Activated T-cell treated with anti-CD3 and anti-CD28 coated beads, Interleukin-2, amount 50 U/mL, for 4 hours (primary cell): ENCODE results near the gene DAPK1. TPM values are rescaled to one million over a fixed set of nuclear protein-coding genes. Genes with fewer than 3 reads are reported as not detected.

Source experiments
- ATAC-seq, 2 donors: fragments of 200-7000 bp; cut with Tn5 transposase; one replicate each; pipeline ENCODE4 v1.10.0; 2021
- DNase-seq: peaks from one replicate; pipeline ENCODE4 v3.0.0-alpha.2; 2020
- H3K27me3 Mint-ChIP-seq: one replicate; pipeline ENCODE4 v1.8.0; 2021; ENCODE audit warnings: low read depth, mixed read lengths
- H3K36me3 Mint-ChIP-seq: one replicate; pipeline ENCODE4 v1.8.0; 2022; ENCODE audit warnings: mixed read lengths; ENCODE audit not compliant: insufficient read depth
- H3K4me1 Mint-ChIP-seq: one replicate; pipeline ENCODE4 v1.8.0; 2021; ENCODE audit warnings: low read depth, mixed read lengths
- H3K4me3 Mint-ChIP-seq: one replicate; pipeline ENCODE4 v1.8.0; 2021; ENCODE audit warnings: mild to moderate bottlenecking, moderate library complexity, mixed read lengths
- H3K9me3 Mint-ChIP-seq: one replicate; pipeline ENCODE4 v1.8.0; 2021; ENCODE audit warnings: mixed read lengths
- total RNA-seq, 3 donors: library from RNA; stranded (reverse); gene quantifications; one replicate each; pipeline ENCODE4 v1.2.1, GENCODE V29; 2021

The DAPK1 gene
- total RNA-seq, 3 donors from 2014 or later: 2.7 to 4.2 (median 4.0) TPM

DNA sequence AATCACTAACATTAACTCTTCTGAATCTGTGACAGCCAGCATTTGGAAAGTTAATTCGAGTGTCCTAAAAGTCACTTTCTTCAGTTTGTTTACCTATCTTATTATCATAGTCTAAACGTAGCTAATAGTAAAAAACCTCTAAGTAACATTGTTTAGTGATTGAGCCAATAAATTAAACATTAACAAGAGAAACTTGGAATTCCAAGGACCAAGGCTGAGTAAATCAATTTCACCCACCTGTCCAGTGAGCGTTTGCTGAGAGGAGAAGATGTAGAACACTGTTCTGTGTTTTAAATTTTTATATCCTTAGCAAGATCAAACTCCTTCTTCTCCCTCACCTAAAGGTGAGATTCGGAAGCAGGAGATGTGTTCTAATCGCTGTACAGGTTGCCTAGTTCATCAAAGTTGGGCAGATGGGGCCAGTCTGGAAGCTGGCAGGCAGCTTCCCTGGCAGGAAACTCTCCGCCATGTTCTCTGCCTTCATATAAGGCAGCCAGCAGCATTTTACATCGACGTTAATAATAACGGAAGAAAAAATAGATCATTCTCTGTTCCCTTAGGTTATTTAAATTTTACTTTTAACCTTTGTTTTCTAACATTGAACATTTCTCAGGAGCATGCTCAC, 89.2 kb downstream of the DAPK1 start:
- Mint-ChIP-seq H3K27me3 (no peaks in the 10 kb centered on the region), H3K4me3 (no peak overlapping the region), H3K4me1 (no peaks in the 10 kb centered on the region), H3K36me3 (no peaks in the 10 kb centered on the region), H3K9me3 (no peaks in the 10 kb centered on the region)
- no peak for DNase-seq
- no peak for ATAC-seq

- Mint-ChIP-seq H3K36me3 (no peaks in the 10 kb centered on the region), H3K4me1 (no peaks in the 10 kb centered on the region), H3K9me3 (no peaks in the 10 kb centered on the region), H3K27me3 (no peaks in the 10 kb centered on the region), H3K4me3 (no peak overlapping the region)
- DNase-seq (no peak), ATAC-seq (no peak)
Observed at GRCh38 chr9:87587356-87587745, 89.7 kb downstream of the DAPK1 start.

GRCh38 chr9:87587864-87588263, 90.2 kb downstream of the DAPK1 start:
- Mint-ChIP-seq H3K9me3 (no peaks in the 10 kb centered on the region), H3K27me3 (no peaks in the 10 kb centered on the region), H3K36me3 (no peaks in the 10 kb centered on the region), H3K4me1 (no peaks in the 10 kb centered on the region), H3K4me3 (no peak overlapping the region)
- no peak for ATAC-seq
- DNase-seq: no peak

- H3K9me3 Mint-ChIP-seq: no peaks in the 10 kb centered on the region
- H3K4me1 Mint-ChIP-seq: no peaks in the 10 kb centered on the region
- no peaks in the 10 kb centered on the region for H3K27me3 Mint-ChIP-seq
- ATAC-seq: no peak
- no peaks in the 10 kb centered on the region for H3K36me3 Mint-ChIP-seq
- DNase-seq: no peak
- no peak overlapping the region for H3K4me3 Mint-ChIP-seq
Observed at GRCh38 chr9:87588339-87588738, 90.7 kb downstream of the DAPK1 start.

DNA sequence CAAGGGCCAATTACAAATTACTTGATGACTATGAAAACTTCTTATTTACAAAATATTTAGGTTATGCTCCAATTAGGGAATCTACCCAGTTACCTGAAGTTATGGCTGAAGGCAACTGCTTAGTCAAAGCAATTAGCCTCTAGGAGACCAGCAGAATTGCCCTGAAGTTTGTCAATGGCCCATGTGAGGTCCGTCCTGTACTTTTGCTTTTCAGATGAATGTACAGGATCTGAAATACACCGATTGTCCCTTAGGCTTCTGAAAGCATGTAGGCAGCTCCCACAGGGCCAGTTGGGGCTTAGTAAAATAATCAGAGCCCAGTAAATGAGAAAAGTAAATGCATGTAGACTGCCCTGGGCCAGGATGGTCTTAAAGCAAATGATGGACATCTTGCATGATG, 93.3 kb downstream of the DAPK1 start:
- no peaks in the 10 kb centered on the region for H3K4me1 Mint-ChIP-seq
- no peaks in the 10 kb centered on the region for H3K27me3 Mint-ChIP-seq
- DNase-seq (no peak), ATAC-seq (no peak)
- H3K9me3 Mint-ChIP-seq: no peaks in the 10 kb centered on the region
- no peaks in the 10 kb centered on the region for H3K36me3 Mint-ChIP-seq
- H3K4me3 Mint-ChIP-seq: no peak overlapping the region

DNA sequence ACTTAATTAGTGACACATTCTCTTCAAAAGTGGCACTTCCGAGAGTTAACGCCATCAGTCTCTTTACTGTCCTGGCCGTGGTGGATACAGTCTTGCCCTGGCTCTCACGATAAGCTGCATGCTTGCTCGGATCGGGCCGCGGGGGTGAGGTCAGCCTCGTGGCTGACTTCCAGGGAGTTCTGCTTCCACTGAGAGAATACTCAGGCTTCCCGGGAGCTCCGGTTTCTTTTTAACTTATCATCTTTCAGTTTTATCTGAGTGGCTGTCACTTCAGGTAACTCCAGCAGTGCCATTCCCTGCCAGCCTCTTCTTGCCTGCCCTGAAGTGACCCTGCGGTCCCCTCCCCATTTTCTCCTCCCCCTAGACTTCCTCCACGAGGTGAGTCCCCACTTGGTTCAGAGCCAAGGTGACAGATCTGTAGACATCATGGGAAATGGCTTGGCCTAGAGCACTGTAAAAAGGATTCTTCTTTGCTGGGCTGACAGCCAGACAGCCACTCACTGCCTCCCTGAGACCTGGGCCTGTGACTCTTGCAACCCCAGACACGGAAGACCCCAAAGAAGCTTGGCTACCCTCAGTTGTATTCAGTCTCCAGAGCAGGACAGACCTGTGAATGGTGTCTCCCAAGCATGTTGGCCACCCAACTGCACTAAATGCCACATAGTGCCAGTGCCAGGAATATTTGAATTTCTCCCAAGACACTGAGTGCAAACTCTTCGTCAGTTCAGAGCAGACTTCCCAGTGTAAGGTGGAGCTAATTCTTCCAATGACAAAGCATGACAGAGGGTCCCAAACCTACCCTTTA, 95.1 kb downstream of the DAPK1 start:
- Mint-ChIP-seq H3K27me3 (no peaks in the 10 kb centered on the region), H3K4me3 (no peak overlapping the region), H3K4me1 (no peaks in the 10 kb centered on the region), H3K9me3 (no peaks in the 10 kb centered on the region), H3K36me3 (no peaks in the 10 kb centered on the region)
- ATAC-seq (no peak), DNase-seq (no peak)

- Mint-ChIP-seq H3K4me3 (no peak overlapping the region), H3K4me1 (no peaks in the 10 kb centered on the region), H3K36me3 (no peaks in the 10 kb centered on the region), H3K9me3 (no peaks in the 10 kb centered on the region), H3K27me3 (no peaks in the 10 kb centered on the region)
- no peak for DNase-seq
- no peak for ATAC-seq
Observed at GRCh38 chr9:87593359-87593980, 95.8 kb downstream of the DAPK1 start.

GRCh38 chr9:87594194-87594593, 96.5 kb downstream of the DAPK1 start:
- H3K27me3 Mint-ChIP-seq: no peaks in the 10 kb centered on the region
- H3K4me1 Mint-ChIP-seq: no peaks in the 10 kb centered on the region
- H3K36me3 Mint-ChIP-seq: no peaks in the 10 kb centered on the region
- no peak for ATAC-seq
- no peak overlapping the region for H3K4me3 Mint-ChIP-seq
- H3K9me3 Mint-ChIP-seq: no peaks in the 10 kb centered on the region
- no peak for DNase-seq

DNA sequence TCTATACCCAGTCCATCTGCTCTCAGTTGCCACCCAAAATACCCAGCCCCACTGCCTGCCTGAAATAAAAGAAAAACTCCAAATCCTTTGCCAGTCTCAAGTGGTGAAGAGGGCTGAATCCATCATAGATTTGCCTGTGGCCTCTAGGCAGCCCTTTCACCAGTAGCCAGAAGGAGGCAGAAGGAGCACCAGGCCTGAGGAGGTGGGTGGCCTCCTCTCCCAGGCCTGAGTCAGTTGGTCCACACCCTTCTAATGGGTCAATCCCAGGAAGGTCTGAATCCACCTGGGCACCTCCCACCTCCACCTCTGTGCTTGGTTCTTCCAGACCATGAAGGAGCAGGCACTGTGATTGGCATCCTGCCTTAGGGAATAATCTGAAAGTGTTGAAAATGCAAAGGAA, 97.0 kb downstream of the DAPK1 start:
- Mint-ChIP-seq H3K36me3 (no peaks in the 10 kb centered on the region), H3K27me3 (no peaks in the 10 kb centered on the region)

GRCh38 chr9:87595610-87596009, 97.9 kb downstream of the DAPK1 start:
- Mint-ChIP-seq H3K4me3 (no peak overlapping the region), H3K36me3 (no peaks in the 10 kb centered on the region), H3K4me1 (no peaks in the 10 kb centered on the region), H3K9me3 (no peaks in the 10 kb centered on the region), H3K27me3 (peaks cover 6% of the 10 kb centered on the region)
- ATAC-seq (no peak), DNase-seq (no peak)

More for the DNA sequence above, 97.0 kb downstream of the DAPK1 start:
- Mint-ChIP-seq H3K4me1 (no peaks in the 10 kb centered on the region), H3K9me3 (no peaks in the 10 kb centered on the region), H3K4me3 (no peak overlapping the region)
- DNase-seq (no peak), ATAC-seq (no peak)

DNA sequence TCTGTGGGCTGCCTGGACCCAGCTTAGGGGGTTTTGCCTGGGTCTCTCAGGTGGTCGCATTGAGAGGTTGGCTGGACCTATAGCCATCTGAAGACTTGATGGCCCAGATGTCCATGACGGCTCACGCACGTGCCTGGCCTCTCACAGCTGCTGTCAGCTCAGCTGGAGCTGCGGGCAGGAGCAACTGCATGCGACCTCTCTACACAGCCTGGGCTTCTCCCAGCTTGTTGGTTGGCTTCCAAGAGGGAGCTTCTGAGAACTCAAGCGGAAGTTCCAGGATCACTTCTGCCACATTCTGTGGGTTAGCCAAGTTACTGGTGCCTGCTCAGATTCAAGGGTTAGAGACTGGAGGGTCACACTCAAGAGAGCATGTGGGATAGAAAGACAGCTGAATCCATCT, 99.2 kb downstream of the DAPK1 start:
- Mint-ChIP-seq H3K27me3 (peaks cover 7% of the 10 kb centered on the region), H3K4me3 (no peak overlapping the region), H3K36me3 (no peaks in the 10 kb centered on the region), H3K4me1 (no peaks in the 10 kb centered on the region), H3K9me3 (no peaks in the 10 kb centered on the region)
- ATAC-seq (no peak), DNase-seq (no peak)

DNA sequence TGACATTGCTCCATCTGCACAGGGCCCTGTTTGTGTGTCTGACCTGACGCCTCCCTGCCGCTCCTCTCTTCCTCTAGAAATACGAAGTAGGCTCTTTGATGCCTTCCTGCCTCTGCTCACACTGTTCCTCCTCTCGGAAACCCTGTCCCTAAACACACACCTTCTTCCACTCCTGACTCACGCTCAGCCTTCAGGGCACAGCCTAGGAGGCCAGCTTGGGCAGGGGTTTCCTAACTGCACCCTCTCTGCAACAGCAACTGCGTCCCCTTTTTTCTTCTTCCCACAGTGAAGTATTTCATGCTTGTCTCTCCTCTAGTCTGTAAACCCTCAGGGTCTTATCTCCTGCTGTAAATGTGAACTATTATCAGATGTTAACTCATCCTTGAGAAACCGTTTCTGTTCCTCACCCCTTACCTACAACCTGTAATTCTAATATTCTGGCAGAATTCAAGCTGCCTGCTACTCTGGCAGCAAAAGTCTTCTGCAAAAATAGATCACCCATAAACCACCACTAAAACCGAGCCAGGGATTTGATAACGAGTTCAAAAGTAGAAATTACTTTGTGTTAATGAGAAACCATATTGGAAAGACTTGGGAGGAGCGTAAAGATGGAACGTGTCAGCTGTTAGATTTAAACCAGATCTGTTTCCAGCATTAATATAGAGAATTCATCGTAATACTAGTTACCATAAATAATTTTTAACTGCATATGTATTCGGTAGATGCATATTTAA, 100.2 kb downstream of the DAPK1 start:
- peaks cover 9% of the 10 kb centered on the region for H3K27me3 Mint-ChIP-seq
- ATAC-seq: no peak
- H3K9me3 Mint-ChIP-seq: no peaks in the 10 kb centered on the region
- DNase-seq: no peak
- no peaks in the 10 kb centered on the region for H3K4me1 Mint-ChIP-seq
- no peak overlapping the region for H3K4me3 Mint-ChIP-seq
- no peaks in the 10 kb centered on the region for H3K36me3 Mint-ChIP-seq

- Mint-ChIP-seq H3K4me3 (no peak overlapping the region), H3K9me3 (no peaks in the 10 kb centered on the region), H3K4me1 (peaks cover 3% of the 10 kb centered on the region), H3K27me3 (peaks cover 18% of the 10 kb centered on the region), H3K36me3 (no peaks in the 10 kb centered on the region)
- DNase-seq (no peak), ATAC-seq (no peak)
Observed at GRCh38 chr9:87599901-87600610, 102.4 kb downstream of the DAPK1 start.

DNA sequence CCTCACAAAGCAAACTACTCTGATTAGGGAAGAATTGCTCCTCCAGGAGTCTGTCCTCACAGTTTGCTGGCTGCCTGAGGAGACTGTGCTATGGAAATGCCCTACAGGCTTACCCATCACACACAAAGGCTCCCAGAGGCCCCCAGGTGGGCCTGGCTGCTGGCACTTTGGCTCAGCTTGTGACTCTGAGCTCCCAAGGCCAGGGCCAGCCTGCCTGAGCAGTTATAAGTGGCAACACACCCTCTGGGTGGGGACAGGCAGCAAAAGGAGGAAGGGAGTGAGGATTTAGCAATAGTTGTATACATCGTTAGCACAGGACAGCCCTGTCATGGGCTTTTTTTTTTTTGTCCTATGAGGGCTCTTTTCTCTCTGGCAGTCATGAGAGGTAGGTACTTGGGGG, 103.5 kb downstream of the DAPK1 start:
- no peak for ATAC-seq
- Mint-ChIP-seq H3K9me3 (no peaks in the 10 kb centered on the region), H3K27me3 (peaks cover 23% of the 10 kb centered on the region), H3K4me3 (no peak overlapping the region), H3K4me1 (peaks cover 5% of the 10 kb centered on the region), H3K36me3 (no peaks in the 10 kb centered on the region)
- no peak for DNase-seq
